Astrocyte of the hippocampus (primary cell): ENCODE measurements around the gene FAM209A.
"Not testable (repeated sequence)": the region's sequence is repeated elsewhere in the genome, so short reads cannot be mapped to it uniquely, and the experiment has no call there.

Experiments
- DNase-seq: peaks from one replicate; pipeline ENCODE4 v3.0.0; 2011; ENCODE audit warnings: low read depth, low spot score

Gene FAM209A, protein sequence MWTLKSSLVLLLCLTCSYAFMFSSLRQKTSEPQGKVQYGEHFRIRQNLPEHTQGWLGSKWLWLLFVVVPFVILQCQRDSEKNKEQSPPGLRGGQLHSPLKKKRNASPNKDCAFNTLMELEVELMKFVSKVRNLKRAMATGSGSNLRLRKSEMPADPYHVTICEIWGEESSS

DNA sequence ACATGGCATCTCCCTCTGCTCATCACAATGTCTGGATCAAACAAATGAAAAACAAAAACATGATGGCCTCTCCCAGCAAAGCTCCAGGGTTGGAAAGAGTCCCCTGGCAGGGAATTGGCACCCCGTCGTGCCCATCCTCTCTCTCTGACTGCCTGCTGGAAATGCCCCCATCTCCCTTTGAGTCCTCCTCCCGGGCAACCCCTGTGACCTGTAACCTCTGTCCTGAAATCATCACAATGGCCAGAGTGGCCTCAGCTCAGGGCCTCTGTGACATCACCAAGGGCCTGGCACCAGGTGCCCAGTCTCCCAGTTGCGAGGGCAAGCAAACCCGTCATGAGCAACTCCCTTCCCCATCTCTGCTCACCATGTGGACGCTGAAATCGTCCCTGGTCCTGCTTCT, at the start of gene FAM209A:
TSS of gene FAM209A (plus strand) at position 301 of the 400 bp plus-strand sequence. CDS start at position 366, 65 bp downstream.
- not testable (repeated sequence) for DNase-seq

DNA sequence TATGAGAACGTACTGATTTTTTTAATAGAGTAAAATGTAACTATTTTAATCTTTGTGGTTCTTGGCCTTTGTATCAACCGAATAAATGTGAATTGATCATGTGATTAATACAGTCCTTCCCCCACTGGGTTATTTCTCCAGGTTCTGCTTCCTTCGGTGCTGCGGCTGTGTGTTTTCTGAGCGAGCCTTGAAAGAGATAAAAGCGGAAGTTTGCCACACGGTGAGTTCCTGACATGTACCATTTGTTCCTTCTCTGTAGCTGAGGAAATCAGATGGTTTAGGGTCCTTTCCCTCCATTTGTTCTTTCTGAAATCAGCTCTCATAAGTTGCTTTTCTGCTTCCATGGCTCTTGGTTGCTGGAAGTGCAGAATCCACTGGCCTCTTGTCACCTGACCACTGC, 40.6 kb upstream of the FAM209A start:
- DNase-seq: no peak

DNA sequence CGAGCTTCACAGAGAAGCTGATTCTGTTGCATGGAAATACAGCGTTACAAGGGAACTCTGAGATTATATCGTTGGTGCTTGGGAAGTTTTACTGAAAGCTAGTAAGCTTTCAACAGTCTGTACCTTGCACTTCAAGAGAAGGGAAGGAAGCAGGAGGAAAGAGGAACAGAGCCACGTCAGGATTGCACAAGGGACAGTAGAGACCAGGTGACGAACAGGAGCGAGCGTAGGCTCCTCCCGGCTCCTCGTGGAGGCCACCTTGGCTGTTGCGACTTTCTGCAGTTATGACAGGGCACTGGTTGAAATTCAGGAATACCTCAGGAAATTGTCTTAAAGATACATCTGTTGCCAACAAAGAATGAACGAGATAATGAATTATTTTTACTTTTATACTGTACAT, 37.3 kb upstream of the FAM209A start:
- no peak for DNase-seq

DNA sequence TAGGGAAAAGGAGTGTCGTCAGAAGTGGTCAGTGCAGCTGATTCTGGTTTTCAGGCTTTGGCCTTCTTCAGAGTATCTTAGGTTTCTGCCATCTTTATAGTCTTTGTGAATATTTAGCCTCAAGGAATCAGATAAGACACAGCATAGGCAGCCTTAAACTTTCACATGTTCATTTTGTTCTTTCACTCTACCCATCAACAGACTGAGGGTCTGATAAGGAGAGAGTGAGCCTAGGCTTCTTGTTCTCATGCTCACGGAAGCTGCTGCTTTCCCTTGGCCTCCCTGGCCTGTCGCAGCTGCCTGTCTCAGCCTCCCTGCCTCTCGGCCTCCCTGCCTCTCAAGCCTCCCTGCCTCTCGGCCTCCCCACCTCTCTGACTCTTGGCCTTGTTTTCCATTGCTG, 36.0 kb upstream of the FAM209A start:
- DNase-seq: no peak

DNA sequence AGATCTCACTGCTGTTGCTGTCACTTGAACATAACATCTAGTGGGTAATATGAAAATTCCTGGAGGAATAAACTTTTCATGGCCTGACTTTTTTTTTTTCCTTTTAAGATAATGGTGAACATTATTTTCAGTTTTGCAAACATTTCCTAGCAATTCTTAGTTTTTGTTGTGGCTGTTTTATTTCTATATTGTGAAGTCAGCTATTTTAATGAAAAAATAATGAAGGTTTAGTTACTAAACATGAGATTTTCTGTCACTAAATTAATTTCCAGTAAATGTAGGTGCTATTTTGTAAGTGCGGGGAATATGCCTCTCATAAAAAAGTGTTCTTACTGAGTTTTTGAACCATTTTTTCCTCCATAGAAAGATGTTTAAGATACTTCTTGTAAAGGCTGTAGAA, 23.4 kb upstream of the FAM209A start:
- DNase-seq: no peak

DNA sequence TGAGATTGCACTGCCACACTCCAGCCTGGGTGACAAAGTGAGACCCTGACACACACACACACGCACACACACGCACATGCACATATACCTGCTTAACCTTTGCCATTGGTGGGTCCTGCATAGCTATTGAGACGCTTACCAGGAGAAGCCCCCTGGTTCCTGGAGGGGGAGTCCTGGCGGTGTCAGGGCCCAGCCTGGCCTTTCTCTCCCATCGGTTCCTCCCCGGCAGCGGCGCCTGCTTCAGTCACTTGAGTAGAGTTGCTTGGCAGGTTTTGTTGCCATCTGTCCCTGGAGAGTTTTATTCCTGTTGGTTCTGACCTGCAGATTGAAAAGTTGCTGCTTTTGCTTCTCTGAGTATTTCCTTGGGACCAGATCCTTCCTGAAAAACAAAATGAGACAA, 20.6 kb upstream of the FAM209A start:
- no peak for DNase-seq

DNA sequence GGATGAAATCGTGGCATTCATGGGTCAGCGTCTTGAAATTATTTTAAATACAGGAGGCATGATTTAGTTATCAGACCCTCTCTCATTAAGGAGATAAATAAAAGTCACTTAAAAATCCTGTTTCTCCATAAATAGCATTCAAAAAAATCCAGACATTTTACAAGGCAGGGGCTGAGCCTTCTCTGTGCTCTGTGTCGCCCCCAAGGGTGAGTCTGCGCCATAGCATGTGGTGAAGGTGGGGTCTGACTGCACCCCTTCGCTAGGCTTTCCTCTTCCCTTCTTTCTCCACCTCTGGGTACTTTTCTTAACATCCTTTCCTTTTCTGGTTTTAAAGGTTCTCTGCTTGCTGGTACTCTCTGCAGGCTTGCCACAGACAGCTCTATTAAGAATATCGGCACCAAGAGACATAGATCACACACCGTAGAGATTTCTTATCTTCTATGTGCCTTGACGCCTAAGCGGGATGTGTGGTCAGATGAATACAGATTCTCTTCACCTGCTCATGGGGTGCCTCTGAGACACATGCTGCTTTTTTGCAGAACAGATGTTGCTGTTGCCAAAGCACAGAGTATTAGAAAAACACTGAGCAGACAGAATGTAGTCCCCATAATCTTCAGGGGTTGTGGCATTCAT, 20.1 kb upstream of the FAM209A start:
- DNase-seq: no peak

DNA sequence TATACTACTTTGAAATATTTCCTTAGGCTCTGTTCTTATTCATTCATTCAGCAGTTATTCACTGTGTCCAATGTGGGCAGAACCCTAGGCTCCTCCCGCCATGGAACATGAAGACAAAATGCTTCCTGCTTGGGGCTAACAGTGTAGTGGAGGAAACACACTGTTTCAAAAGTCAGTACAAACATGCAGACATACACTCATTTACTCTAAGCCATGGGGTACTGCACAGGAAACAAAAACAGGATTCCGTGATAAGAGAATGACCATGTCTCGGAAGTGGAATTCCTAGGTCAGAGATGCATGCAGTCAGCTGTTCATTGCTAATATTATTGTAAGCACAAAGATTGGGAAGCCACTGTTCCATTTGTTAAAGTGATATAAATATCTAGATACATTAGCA, 18.4 kb upstream of the FAM209A start:
- DNase-seq: no peak

DNA sequence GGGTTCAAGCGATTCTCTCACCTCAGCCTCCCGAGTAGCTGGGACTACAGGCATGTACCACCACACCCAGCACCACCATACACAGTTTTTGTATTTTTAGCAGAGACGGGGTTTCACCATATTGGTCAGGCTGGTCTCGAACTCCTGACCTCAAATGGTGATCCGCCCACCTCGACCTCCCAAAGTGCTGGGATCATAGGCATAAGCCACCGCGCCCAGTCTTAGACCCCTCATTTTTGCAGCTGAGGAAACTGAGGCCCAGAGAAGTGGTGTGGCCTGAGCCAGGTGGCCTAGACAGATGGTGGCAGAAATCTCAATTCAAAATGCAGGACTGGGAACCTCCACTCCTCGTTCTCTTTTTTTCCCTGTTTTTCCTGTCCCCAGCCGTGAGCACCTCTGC, 12.6 kb upstream of the FAM209A start:
- no peak for DNase-seq

DNA sequence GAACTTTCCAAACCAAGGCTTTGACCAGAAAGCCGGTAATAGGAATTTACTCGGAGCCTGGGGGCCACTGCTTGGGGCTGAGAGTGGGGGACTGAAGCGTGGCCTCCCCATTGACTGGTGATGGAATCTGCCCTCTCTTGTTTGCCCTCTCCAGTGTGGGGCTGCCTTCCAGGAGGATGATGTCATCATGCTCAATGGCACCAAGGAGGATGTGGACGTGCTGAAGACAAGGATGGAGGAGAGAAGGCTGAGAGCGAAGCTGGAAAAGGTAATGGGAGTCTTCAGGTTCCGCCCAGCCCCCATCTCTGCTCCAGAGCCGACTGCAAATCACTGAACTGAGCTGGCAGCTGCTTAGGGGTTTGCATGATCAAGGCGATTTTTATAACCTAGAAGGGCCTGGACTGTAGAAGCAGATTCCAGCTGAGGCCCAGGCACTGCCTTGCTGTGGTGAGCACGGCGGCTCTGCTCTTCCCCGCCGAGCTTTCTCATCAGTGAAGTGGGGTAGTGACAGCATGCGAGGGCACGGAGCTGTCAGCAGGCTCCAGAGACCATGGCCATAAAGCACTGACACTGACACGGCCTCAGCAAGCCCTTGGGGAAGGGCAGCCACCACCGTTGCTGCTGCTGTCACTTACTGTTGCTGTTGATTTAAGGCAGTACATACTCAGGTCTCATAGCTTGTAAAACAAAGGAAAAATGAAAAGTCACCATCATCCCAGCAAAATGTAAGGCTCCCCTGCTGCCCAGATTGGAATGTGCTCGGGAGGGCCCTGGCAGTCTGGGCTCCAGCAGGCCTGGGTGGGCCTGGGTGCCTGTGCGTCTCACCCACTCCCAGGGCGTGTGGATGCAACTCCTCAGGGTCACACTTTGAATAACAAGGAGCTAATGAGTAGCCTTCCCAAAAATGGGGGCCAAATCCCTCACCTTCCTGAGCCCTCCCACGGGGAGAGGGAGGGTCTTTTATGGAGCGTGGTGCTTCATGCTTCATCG, 11.1 kb upstream of the FAM209A start:
- DNase-seq: peak; percentile 34

DNA sequence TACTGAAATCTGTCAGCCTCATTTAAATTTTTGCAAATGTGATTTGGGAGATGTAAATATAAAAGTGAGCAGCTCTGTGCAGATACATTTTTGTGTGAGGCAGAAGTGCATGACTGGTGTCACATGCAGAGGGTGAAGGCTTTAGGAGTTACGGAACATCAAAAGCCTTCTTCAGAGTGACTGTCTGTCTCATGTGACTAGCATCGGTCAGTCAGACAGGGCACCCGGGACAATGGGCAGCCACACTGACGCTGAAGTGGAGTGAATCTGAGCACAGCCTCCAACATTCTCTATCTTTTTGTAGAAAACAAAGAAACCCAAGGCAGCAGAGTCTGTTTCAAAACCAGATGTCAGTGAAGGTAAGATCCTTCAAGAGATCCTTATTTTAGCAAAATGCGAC, 7.9 kb upstream of the FAM209A start:
- DNase-seq: no peak

DNA sequence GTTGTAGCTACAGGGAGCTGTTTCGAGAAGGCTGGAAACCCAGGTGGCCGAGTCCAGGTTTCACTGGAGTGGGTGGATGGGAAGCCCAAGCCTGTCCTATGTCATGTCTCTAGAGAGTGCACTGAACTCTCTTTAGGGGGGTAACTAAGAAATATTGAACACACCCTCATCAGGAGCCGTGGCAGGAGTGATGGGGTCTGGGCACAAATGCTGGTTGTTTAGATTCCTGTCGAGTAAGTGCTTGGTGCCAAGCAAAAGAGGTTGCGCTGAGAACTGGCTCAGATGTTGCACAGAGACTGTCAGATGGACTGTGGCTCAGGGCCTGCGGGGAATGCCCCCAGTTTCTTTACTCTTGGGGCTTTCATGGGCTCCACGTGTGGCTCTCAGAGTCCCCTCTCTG, 7.3 kb upstream of the FAM209A start:
- DNase-seq: no peak

DNA sequence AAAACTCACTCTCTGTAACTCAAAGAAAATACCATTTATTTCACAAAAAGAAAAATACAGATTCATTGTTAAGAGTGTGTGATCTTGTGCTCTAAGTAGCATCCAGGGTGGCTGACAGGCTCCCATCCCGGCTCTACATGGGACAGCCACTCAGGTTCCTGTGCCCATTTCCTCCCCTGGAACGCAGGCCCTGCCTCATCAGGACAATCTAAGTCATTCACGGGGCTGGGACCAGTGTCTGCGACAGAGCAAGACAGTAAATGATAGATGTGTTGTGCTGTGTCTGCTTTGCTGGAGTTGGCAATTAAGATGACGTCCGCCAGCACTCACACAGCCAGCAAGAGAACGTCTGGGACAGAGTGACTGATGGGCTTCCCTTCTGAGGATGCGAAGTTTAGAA, 6.9 kb upstream of the FAM209A start:
- no peak for DNase-seq

DNA sequence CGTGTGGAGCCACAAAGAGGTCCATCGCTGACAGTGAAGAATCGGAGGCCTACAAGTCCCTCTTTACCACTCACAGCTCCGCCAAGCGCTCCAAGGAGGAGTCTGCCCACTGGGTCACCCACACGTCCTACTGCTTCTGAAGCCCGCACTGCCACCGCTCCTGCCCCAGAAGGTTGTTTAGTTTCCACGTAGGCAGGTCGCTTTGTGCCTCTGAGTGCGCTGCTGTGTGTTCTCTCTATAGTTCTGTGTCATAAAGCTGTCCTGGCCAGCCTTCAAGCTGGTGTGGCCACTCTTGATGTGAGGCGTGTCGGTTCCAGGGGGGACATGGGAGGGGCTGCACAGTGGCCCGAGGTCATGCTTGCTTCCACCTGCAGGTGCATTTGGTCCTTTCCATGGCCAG, 6.4 kb upstream of the FAM209A start:
- DNase-seq: no peak

DNA sequence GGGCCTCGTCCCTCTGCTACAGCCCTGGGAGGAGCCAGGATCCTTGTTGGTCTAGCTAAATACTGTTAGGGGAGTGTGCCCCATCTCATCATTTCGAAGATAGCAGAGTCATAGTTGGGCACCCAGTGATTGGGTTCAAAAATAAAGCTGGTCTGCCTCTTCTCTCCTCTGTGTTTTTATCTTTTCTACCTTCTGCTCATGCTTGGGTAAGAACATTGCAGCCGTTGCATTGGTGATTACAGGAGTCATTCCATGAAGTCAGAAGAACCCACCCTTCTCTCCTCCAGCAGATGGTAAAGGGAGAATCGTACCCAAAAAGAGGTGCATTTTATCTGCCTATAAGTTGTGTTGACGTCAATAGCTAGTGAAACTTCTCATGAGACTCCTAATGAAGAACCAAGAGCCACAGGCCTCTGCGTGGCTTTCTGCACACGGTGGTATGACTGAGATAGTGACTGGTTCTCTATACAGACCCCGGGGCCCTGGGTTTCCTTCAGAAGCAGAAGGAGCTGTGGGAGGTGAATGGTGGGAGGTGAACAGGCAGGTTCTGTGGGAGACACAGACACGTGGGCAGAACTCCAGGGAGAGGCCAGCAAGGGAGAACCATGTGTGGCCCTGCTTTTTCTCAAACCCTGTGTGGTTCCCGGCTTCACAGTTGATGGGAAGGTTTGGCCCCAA, 5.7 kb upstream of the FAM209A start:
- DNase-seq: no peak

DNA sequence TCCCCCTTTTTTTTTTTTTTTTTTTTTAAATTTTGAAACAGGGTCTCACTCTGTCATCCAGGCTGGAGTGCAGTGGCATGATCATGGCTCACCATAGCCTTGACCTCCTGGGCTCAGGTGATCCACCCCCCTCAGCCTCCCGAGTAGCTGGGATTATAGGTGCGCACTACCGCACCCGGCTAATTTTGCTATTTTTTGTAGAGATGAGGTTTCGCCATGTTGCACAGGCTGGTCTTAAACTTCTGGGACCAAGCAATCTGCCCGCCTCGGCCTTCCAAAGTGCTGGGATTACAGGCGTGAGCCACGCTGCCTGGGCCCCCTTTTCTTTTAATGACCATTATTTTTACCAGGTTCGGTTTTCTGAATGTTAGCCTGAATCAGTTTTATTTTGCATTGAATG, 5.0 kb upstream of the FAM209A start:
- no peak for DNase-seq

DNA sequence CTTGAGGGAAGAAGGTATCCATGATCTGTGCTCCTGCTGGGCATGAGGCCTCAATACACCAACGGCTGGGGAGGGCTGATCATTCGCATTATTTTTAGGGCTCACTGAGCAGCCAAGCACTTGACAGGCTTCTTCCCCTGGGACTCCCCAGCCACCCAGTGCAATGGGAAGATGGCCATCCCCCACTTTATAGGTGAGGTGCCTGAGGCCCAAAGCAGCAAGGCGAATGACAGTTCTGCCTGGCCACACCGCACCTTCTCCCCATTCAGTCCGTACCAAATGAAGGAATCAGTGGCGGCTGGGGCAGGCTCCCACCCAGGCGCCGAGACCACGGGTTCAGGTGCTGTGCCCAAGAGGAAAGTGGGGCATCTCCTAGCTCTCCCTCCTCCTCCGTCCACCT, 4.4 kb upstream of the FAM209A start:
- no peak for DNase-seq

DNA sequence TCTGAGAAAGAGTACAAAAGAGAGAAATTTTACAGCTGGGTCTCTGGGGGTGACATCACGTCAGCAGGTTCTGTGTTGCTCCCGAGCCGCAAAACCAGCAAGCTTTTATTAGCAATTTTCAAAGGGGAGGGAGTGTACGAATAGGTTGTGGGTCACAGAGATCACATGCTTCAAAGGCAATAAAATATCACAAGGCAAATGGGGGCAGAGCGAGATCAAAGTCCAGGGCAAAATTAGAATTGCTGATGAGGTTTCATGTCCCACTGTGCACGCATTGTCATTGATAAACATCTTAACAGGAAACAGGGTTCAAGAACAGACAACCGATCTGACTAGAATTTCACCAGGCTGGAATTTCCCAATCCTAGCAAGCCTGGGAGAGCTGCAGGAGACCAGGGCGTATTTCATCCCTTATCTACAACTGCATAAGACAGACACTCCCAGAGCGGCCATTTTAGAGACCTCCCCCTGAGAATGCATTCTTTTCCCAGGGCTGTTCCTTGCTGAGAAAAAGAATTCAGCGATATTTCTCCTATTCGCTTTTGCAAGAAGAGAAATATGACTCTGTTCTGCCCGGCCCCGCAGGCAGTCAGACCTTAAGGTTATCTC, 3.7 kb upstream of the FAM209A start:
- DNase-seq: not testable (repeated sequence)

DNA sequence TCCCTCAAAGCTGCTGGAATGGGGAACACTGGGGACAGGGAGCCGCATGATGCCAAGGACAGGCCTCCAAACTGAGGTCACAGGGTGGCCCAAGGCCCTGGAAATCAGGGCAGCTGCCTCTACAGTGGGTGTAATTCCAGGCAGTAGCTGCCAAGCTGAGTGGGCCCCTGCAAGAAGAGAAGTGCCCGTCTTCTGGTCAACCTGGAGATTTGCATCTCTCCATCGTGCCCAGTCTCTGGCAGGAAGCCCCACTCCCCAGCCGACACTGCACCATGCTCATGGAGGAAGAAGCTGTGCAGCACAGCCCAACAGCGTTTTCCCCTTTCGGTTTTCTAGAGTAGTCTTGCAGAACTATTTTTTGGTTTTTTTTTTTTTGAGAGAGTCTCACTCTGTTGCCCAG, 2.2 kb upstream of the FAM209A start:
- DNase-seq: no peak

DNA sequence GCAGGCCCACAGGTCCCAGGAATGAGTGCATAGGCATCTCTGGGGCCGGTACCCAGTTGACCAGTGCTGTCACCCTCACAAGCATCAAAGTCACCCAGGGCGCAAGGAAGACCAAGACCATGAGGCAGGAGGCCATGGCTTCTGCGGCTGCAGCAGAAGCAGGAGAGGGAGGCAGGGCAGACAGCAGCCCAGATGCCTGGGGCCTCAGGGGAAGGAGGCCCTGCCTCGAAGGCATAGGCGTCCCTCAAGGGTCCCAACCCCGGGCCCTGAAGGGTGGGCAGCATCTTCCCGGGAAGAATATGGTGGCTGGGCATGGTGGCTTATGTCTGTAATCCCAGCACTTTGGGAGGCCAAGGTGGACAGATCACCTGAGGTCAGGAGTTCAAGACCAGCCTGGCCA, 3.0 kb downstream of the FAM209A start:
- DNase-seq: no peak

DNA sequence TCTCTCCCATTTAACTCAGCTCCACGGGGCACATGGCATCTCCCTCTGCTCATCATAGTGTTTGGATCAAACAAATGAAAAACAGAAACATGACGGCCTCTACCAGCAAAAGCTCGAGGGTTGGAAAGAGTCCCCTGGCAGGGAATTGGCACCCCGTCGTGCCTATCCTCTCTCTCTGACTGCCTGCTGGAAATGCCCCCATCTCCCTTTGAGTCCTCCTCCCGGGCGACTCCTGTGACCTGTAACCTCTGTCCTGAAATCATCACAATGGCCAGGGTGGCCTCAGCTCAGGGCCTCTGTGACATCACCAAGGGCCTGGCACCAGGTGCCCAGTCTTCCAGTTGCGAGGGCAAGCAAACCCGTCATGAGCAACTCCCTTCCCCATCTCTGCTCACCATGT, 8.4 kb downstream of the FAM209A start, which contains the start of gene FAM209B:
TSS of gene FAM209B (plus strand) at position 301 of the 400 bp plus-strand sequence. CDS start at position 397, 96 bp downstream.
- not testable (repeated sequence) for DNase-seq

DNA sequence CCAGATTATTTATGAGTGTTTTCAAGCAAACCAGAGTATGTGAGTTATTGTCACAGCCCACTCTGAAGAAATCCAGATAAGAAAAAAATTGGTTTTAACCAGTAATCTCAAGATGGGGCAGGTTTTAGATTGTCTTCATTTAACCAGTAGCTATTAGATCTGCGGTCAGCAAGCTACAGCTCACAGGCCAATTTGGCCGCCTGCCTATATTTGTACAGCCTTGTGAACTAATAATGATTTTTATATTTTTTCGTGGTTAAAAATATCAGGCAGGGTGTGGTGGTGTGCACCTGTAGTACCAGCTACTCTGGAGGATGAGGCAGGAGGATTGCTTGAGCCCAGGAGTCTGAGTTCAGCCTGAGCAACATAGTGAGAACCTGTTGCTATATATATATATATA, 13.5 kb downstream of the FAM209A start:
- DNase-seq: no peak
